ENCODE results near the gene SH3RF2.

DNA sequence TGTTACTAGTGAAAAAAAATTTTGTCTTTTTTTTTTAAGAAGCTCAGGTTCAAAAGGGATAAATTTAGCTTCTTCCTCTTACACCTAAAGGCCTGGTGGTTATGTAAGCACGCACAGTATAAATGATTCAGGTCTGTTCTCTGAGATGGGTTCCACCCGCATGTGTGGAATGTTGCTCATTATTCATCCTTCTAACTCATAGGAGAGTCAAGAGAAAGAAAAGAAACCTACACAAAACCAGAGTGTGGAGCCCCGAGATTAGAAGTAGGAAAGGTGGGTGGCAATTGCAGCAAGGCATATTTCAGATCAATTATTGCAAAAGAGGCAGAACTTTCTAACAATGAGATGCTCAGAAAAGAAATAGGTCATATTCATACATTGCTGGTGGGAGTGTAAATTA is 155.5 kb downstream of the SH3RF2 start:
- no peak for TF ChIP-seq CTCF (IDR thresholded peaks at IDR 0.05; ENCODE audit: low read depth, low read length, missing input control)
- no peak for TF ChIP-seq SP1 (IDR thresholded peaks at IDR 0.05)
- TF ChIP-seq TAF1 (conservative IDR thresholded peaks at IDR 0.05), result no peak
- TF ChIP-seq HNF4A (conservative IDR thresholded peaks at IDR 0.05), result no peak
- TF ChIP-seq YY1 (IDR thresholded peaks at IDR 0.05), result no peak
- TF ChIP-seq, protein P1, sequence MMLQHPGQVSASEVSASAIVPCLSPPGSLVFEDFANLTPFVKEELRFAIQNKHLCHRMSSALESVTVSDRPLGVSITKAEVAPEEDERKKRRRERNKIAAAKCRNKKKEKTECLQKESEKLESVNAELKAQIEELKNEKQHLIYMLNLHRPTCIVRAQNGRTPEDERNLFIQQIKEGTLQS (IDR thresholded peaks at IDR 0.05), result no peak
- TF ChIP-seq, protein P2, sequence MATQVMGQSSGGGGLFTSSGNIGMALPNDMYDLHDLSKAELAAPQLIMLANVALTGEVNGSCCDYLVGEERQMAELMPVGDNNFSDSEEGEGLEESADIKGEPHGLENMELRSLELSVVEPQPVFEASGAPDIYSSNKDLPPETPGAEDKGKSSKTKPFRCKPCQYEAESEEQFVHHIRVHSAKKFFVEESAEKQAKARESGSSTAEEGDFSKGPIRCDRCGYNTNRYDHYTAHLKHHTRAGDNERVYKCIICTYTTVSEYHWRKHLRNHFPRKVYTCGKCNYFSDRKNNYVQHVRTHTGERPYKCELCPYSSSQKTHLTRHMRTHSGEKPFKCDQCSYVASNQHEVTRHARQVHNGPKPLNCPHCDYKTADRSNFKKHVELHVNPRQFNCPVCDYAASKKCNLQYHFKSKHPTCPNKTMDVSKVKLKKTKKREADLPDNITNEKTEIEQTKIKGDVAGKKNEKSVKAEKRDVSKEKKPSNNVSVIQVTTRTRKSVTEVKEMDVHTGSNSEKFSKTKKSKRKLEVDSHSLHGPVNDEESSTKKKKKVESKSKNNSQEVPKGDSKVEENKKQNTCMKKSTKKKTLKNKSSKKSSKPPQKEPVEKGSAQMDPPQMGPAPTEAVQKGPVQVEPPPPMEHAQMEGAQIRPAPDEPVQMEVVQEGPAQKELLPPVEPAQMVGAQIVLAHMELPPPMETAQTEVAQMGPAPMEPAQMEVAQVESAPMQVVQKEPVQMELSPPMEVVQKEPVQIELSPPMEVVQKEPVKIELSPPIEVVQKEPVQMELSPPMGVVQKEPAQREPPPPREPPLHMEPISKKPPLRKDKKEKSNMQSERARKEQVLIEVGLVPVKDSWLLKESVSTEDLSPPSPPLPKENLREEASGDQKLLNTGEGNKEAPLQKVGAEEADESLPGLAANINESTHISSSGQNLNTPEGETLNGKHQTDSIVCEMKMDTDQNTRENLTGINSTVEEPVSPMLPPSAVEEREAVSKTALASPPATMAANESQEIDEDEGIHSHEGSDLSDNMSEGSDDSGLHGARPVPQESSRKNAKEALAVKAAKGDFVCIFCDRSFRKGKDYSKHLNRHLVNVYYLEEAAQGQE (IDR thresholded peaks at IDR 0.05), result no peak
- no peak for TF ChIP-seq NR2F2 (IDR thresholded peaks at IDR 0.05)
- TF ChIP-seq RAD21 (IDR thresholded peaks at IDR 0.05), result no peak
- no peak for TF ChIP-seq RXRA (IDR thresholded peaks at IDR 0.05)
- TF ChIP-seq FOXA1 (IDR thresholded peaks at IDR 0.05), result no peak
- no peak for TF ChIP-seq JUND (IDR thresholded peaks at IDR 0.05)
- TF ChIP-seq, protein P3, sequence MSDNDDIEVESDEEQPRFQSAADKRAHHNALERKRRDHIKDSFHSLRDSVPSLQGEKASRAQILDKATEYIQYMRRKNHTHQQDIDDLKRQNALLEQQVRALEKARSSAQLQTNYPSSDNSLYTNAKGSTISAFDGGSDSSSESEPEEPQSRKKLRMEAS (IDR thresholded peaks at IDR 0.05), result no peak
- TF ChIP-seq EGR1 (IDR thresholded peaks at IDR 0.05; ENCODE audit: low read depth in 2 of 2), result no peak

Measured in liver (tissue), 3 donors.